WTC11 (cell line): ENCODE measurements around the gene TP53BP2. TPM values are rescaled to one million over a fixed set of nuclear protein-coding genes. Genes with fewer than 3 reads are reported as not detected.

Experiments used
- ATAC-seq: fragments of 200-7000 bp; cut with Tn5 transposase; 2 replicates; pipeline ENCODE4 v1.10.0; 2021; ENCODE audit warnings: mild to moderate bottlenecking, moderate library complexity
- CTCF ChIA-PET: fragments of 300-600 bp; sonication (Branson Sonifier 250); formaldehyde crosslinking; loops from one replicate; lab custom pipeline; 2021; ENCODE audit warnings: antibody characterized with exemption; lab: Charles Lee
- POLR2A ChIA-PET: fragments of 350-600 bp; sonication (Branson Sonifier 250); formaldehyde crosslinking; loops from one replicate; lab custom pipeline; 2021; ENCODE audit warnings: antibody characterized with exemption; lab: Charles Lee
- DNase-seq: peaks from one replicate; pipeline ENCODE4 v3.0.0; 2021; ENCODE audit warnings: low spot score
- H3K27ac Mint-ChIP-seq: 2 replicates; pipeline ENCODE4 v1.8.0; 2021; ENCODE audit warnings: mixed read lengths
- H3K27me3 Mint-ChIP-seq: 2 replicates; pipeline ENCODE4 v1.8.0; 2021; ENCODE audit warnings: low read depth, mild to moderate bottlenecking, moderate library complexity, mixed read lengths
- H3K36me3 Mint-ChIP-seq: 2 replicates; pipeline ENCODE4 v1.8.0; 2021; ENCODE audit warnings: mixed read lengths
- H3K4me1 Mint-ChIP-seq: 2 replicates; pipeline ENCODE4 v1.8.0; 2022; ENCODE audit warnings: mixed read lengths
- H3K4me3 Mint-ChIP-seq: 2 replicates; pipeline ENCODE4 v1.8.0; 2021; ENCODE audit warnings: mild to moderate bottlenecking, moderate library complexity, mixed read lengths
- H3K9me3 Mint-ChIP-seq: 2 replicates; pipeline ENCODE4 v1.8.0; 2021; ENCODE audit warnings: mixed read lengths
- ATF1 ChIP-seq: sonication (generic); formaldehyde crosslinking; IDR thresholded peaks from 2 replicates; pipeline ENCODE4 v1.8.1; 2023; ENCODE audit warnings: mild to moderate bottlenecking, moderate library complexity, missing genetic modification reagents
- CREB1 ChIP-seq: sonication (generic); formaldehyde crosslinking; IDR thresholded peaks from 2 replicates; pipeline ENCODE4 v1.8.0; 2023; ENCODE audit warnings: mild to moderate bottlenecking, missing genetic modification reagents
- ELF4 ChIP-seq: sonication (generic); formaldehyde crosslinking; IDR thresholded peaks from 2 replicates; pipeline ENCODE4 v1.8.1; 2022; ENCODE audit warnings: low read depth, mild to moderate bottlenecking, moderate library complexity, missing genetic modification reagents
- ESRRA ChIP-seq: sonication (generic); formaldehyde crosslinking; IDR thresholded peaks from 2 replicates; pipeline ENCODE4 v1.8.1; 2022; ENCODE audit warnings: mild to moderate bottlenecking, missing genetic modification reagents, borderline replicate concordance
- GABPB1 ChIP-seq: sonication (generic); formaldehyde crosslinking; IDR thresholded peaks from 2 replicates; pipeline ENCODE4 v1.8.1; 2023; ENCODE audit warnings: mild to moderate bottlenecking, missing genetic modification reagents
- GRHL2 ChIP-seq: fragments of 250-450 bp; sonication (Bioruptor Pico); IDR thresholded peaks from 2 replicates; pipeline ENCODE4 v1.8.0; 2022; ENCODE audit warnings: mild to moderate bottlenecking, moderate library complexity; ENCODE audit not compliant: insufficient replicate concordance, severe bottlenecking
- GTF2I ChIP-seq: fragments of 250-450 bp; sonication (Bioruptor Pico); conservative IDR thresholded peaks from 2 replicates; pipeline ENCODE4 v1.4.0; 2021; ENCODE audit warnings: mild to moderate bottlenecking
- HMGA2 ChIP-seq: fragments of 250-450 bp; sonication (Bioruptor Pico); IDR thresholded peaks from 2 replicates; pipeline ENCODE4 v1.4.0; 2021; ENCODE audit warnings: mild to moderate bottlenecking, moderate library complexity
- KAT7 ChIP-seq: sonication (generic); formaldehyde crosslinking; IDR thresholded peaks from 2 replicates; pipeline ENCODE4 v1.8.1; 2023; ENCODE audit warnings: missing genetic modification reagents, mild to moderate bottlenecking, borderline replicate concordance
- PRRX2 ChIP-seq: fragments of 250-450 bp; sonication (Bioruptor Pico); IDR thresholded peaks from 2 replicates; pipeline ENCODE4 v1.8.0; 2021; ENCODE audit warnings: mild to moderate bottlenecking
- ZNF317 ChIP-seq: sonication (generic); formaldehyde crosslinking; IDR thresholded peaks from 2 replicates; pipeline ENCODE4 v1.8.1; 2023; ENCODE audit warnings: low read depth, mild to moderate bottlenecking, moderate library complexity, missing genetic modification reagents, borderline replicate concordance
- ZNF671 ChIP-seq: fragments of 250-450 bp; sonication (Bioruptor Pico); IDR thresholded peaks from 2 replicates; pipeline ENCODE4 v1.8.0; 2021; ENCODE audit warnings: mild to moderate bottlenecking
- total RNA-seq: library from RNA; stranded (reverse); gene quantifications from 3 replicates; pipeline ENCODE4 v1.2.3, GENCODE V29; 2021
- TF ChIP-seq, protein P1 (sequence below): sonication (generic); formaldehyde crosslinking; IDR thresholded peaks from 2 replicates; pipeline ENCODE4 v1.8.0; 2023; ENCODE audit warnings: missing genetic modification reagents
- TF ChIP-seq, protein P2 (sequence below): fragments of 250-450 bp; sonication (Bioruptor Pico); IDR thresholded peaks from 2 replicates; pipeline ENCODE4 v1.9.0; 2021; ENCODE audit warnings: mild to moderate bottlenecking
- TF ChIP-seq, protein P3 (sequence below): sonication (generic); formaldehyde crosslinking; IDR thresholded peaks from 2 replicates; pipeline ENCODE4 v1.8.1; 2022; ENCODE audit warnings: mild to moderate bottlenecking, moderate library complexity, missing genetic modification reagents
- TF ChIP-seq, protein P4 (sequence below): fragments of 250-450 bp; sonication (Bioruptor Pico); IDR thresholded peaks from 2 replicates; pipeline ENCODE4 v1.8.0; 2021; ENCODE audit warnings: mild to moderate bottlenecking
- TF ChIP-seq, protein P5 (sequence below): fragments of 250-450 bp; sonication (Bioruptor Pico); IDR thresholded peaks from 2 replicates; pipeline ENCODE4 v1.9.0; 2021; ENCODE audit warnings: mild to moderate bottlenecking, borderline replicate concordance

TP53BP2 gene
- total RNA-seq, 1 experiment from 2014 or later: 42.7 TPM

DNA sequence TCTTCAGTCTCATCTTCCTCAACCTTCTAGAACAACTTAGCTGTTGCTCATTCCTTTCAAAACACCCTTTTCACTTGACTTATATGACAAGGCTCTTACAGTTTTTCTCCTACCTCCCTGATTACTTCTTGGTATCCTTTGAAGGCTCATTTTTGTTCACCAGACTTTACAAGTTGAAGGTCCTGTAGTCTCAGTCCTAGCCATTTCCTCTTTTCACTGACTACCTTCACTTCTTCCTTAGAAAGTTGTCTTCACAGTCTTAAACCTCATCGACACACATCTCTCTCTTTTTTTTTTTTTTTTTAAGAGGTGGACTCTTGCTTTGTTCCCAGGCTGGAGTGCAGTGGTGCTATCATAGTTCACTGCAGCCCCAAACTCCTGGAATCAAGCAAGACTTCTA, 6.6 kb upstream of the TP53BP2 start:
- H3K36me3 Mint-ChIP-seq: no peaks in the 10 kb centered on the region
- H3K27me3 Mint-ChIP-seq: 0 out of 2 replicates have a peak, but pooled peaks cover 2% of the 10 kb centered on the region
- H3K4me3 Mint-ChIP-seq: no peak overlapping the region
- DNase-seq (no peak), ATAC-seq (no peak)
- no peaks in the 10 kb centered on the region; the same call in 1 of the 2 replicates for H3K4me1 Mint-ChIP-seq
- H3K9me3 Mint-ChIP-seq: peaks cover 9% of the 10 kb centered on the region
- H3K27ac Mint-ChIP-seq: no peak overlapping the region
- CTCF ChIA-PET: no interaction called here
- TF ChIP-seq GTF2I (CRISPR knock-in tag): no peak
- TF ChIP-seq ZNF671: no peak
- no peak for TF ChIP-seq GABPB1 (CRISPR knock-in tag)
- TF ChIP-seq ZNF317 (CRISPR knock-in tag): no peak
- TF ChIP-seq PRRX2: no peak
- TF ChIP-seq, protein P1, sequence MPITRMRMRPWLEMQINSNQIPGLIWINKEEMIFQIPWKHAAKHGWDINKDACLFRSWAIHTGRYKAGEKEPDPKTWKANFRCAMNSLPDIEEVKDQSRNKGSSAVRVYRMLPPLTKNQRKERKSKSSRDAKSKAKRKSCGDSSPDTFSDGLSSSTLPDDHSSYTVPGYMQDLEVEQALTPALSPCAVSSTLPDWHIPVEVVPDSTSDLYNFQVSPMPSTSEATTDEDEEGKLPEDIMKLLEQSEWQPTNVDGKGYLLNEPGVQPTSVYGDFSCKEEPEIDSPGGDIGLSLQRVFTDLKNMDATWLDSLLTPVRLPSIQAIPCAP (CRISPR knock-in tag): no peak
- TF ChIP-seq KAT7 (CRISPR knock-in tag): no peak
- TF ChIP-seq, protein P2, sequence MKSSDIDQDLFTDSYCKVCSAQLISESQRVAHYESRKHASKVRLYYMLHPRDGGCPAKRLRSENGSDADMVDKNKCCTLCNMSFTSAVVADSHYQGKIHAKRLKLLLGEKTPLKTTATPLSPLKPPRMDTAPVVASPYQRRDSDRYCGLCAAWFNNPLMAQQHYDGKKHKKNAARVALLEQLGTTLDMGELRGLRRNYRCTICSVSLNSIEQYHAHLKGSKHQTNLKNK (CRISPR knock-in tag): no peak
- no peak for TF ChIP-seq ELF4 (CRISPR knock-in tag)
- TF ChIP-seq, protein P3, sequence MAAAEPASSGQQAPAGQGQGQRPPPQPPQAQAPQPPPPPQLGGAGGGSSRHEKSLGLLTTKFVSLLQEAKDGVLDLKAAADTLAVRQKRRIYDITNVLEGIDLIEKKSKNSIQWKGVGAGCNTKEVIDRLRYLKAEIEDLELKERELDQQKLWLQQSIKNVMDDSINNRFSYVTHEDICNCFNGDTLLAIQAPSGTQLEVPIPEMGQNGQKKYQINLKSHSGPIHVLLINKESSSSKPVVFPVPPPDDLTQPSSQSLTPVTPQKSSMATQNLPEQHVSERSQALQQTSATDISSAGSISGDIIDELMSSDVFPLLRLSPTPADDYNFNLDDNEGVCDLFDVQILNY (CRISPR knock-in tag): no peak
- TF ChIP-seq, protein P4, sequence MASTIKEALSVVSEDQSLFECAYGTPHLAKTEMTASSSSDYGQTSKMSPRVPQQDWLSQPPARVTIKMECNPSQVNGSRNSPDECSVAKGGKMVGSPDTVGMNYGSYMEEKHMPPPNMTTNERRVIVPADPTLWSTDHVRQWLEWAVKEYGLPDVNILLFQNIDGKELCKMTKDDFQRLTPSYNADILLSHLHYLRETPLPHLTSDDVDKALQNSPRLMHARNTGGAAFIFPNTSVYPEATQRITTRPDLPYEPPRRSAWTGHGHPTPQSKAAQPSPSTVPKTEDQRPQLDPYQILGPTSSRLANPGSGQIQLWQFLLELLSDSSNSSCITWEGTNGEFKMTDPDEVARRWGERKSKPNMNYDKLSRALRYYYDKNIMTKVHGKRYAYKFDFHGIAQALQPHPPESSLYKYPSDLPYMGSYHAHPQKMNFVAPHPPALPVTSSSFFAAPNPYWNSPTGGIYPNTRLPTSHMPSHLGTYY (CRISPR knock-in tag): no peak
- no peak for TF ChIP-seq ATF1 (CRISPR knock-in tag)
- POLR2A ChIA-PET: no interaction called here

DNA sequence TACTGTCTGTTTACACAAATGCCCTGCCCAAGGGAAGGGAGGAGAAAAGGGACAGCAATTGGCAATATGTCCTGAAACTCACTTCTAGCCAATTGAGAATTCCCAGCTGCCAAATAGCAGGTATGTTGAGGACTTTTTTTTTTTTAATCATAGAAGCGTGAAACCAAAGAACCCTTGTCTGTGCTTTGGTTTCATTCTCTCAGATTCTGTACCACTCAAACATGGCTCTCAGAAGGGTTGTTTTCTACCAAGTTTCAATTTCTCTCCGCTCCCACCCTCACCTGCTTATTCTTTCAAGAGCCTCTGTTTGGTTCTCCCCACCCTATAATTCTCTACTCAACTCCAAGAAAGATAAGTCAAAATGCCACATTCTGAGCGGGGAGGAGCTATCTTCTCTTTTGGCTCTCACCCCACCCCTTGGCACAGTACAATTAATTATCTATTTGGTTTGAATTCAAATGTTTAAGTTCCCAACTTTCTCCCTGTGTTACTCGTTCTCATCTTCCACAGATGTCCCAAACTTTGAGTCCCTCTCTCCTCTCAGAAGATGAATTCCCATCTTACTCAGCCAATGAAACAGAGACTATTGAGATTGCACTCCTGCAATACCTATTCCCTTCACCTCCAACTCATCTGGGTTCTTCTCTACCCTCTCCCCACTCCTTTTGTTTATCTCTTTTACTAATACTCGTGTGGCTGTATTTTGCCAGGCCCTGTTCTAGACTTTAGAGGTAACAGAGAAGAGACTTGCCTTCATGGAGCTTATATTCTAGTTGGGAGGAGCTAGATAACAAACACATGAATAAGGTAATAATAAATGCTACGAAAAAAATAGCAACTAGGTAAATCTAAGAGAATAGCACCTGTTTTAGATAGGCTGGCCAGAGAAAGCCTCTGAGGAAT, 3.9 kb upstream of the TP53BP2 start:
- ATAC-seq: no peak
- CTCF ChIA-PET: no interaction called here
- Mint-ChIP-seq H3K27me3 (0 out of 2 replicates have a peak, but pooled peaks cover 2% of the 10 kb centered on the region), H3K4me1 (peaks cover 7% of the 10 kb centered on the region), H3K4me3 (no peak overlapping the region), H3K27ac (no peak overlapping the region), H3K9me3 (peaks cover 9% of the 10 kb centered on the region), H3K36me3 (no peaks in the 10 kb centered on the region)
- DNase-seq: no peak
- POLR2A ChIA-PET: no interaction called here
- TF ChIP-seq, protein P5, sequence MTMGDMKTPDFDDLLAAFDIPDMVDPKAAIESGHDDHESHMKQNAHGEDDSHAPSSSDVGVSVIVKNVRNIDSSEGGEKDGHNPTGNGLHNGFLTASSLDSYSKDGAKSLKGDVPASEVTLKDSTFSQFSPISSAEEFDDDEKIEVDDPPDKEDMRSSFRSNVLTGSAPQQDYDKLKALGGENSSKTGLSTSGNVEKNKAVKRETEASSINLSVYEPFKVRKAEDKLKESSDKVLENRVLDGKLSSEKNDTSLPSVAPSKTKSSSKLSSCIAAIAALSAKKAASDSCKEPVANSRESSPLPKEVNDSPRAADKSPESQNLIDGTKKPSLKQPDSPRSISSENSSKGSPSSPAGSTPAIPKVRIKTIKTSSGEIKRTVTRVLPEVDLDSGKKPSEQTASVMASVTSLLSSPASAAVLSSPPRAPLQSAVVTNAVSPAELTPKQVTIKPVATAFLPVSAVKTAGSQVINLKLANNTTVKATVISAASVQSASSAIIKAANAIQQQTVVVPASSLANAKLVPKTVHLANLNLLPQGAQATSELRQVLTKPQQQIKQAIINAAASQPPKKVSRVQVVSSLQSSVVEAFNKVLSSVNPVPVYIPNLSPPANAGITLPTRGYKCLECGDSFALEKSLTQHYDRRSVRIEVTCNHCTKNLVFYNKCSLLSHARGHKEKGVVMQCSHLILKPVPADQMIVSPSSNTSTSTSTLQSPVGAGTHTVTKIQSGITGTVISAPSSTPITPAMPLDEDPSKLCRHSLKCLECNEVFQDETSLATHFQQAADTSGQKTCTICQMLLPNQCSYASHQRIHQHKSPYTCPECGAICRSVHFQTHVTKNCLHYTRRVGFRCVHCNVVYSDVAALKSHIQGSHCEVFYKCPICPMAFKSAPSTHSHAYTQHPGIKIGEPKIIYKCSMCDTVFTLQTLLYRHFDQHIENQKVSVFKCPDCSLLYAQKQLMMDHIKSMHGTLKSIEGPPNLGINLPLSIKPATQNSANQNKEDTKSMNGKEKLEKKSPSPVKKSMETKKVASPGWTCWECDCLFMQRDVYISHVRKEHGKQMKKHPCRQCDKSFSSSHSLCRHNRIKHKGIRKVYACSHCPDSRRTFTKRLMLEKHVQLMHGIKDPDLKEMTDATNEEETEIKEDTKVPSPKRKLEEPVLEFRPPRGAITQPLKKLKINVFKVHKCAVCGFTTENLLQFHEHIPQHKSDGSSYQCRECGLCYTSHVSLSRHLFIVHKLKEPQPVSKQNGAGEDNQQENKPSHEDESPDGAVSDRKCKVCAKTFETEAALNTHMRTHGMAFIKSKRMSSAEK (CRISPR knock-in tag): no peak
- TF ChIP-seq CREB1 (CRISPR knock-in tag) (no peak), HMGA2 (CRISPR knock-in tag) (no peak), GRHL2 (CRISPR knock-in tag) (no peak), ESRRA (CRISPR knock-in tag) (no peak)
